Ascending aorta (tissue), 2 donors: ENCODE results near the gene RAB41. TPM values are rescaled to one million over a fixed set of nuclear protein-coding genes. Genes with fewer than 3 reads are reported as not detected.

Experiments
- DNase-seq, 2 donors: peaks; one replicate each; pipeline ENCODE4 v3.0.0-alpha.2; 2019; ENCODE audit warnings: low spot score in 2 of 2
- H3K27ac ChIP-seq, 2 donors: fragments of 200-600 bp; sonication (generic); one replicate each; pipeline ENCODE4 v1.5.1; 2016 to 2017; ENCODE audit warnings: mild to moderate bottlenecking in 1 of 2
- H3K27me3 ChIP-seq: fragments of 200-600 bp; sonication (generic); one replicate; pipeline ENCODE4 v1.5.1; 2017
- H3K36me3 ChIP-seq, 2 donors: fragments of 200-600 bp; sonication (generic); one replicate each; pipeline ENCODE4 v1.5.1; 2016
- H3K4me1 ChIP-seq, 2 donors: fragments of 200-600 bp; sonication (generic); one replicate each; pipeline ENCODE4 v1.5.1; 2016 to 2017; ENCODE audit warnings: mild to moderate bottlenecking in 1 of 2
- H3K4me3 ChIP-seq, 2 donors: fragments of 200-600 bp; sonication (generic); one replicate each; pipeline ENCODE4 v1.5.1; 2016 to 2017; ENCODE audit warnings: mild to moderate bottlenecking in 1 of 2
- H3K9me3 ChIP-seq, 2 donors: fragments of 200-600 bp; sonication (generic); one replicate each; pipeline ENCODE4 v1.5.1; 2016
- CTCF ChIP-seq, 3 experiments: fragments of 200-600 bp in 2 of 3; fragments of 450-650 bp in 1 of 3; sonication (generic) in 2 of 3; IDR thresholded peaks; one replicate each; pipeline ENCODE4 v1.5.1; 2016 to 2019; ENCODE audit warnings: antibody characterized with exemption in 3 of 3, mild to moderate bottlenecking in 1 of 3, moderate library complexity in 1 of 3
- intact Hi-C: fragments of 100-400 bp; cut with DNase I; formaldehyde crosslinking; loops from one replicate; pipeline ENCODE4 v1.15.1; 2023
- total RNA-seq: library from RNA; depleted of rRNA; stranded (reverse); fragments of >200 nt; gene quantifications from one replicate; pipeline ENCODE4 v1.1.0, GENCODE V29; 2016

Gene RAB41
- total RNA-seq, 1 donor from 2014 or later = not detected

DNA sequence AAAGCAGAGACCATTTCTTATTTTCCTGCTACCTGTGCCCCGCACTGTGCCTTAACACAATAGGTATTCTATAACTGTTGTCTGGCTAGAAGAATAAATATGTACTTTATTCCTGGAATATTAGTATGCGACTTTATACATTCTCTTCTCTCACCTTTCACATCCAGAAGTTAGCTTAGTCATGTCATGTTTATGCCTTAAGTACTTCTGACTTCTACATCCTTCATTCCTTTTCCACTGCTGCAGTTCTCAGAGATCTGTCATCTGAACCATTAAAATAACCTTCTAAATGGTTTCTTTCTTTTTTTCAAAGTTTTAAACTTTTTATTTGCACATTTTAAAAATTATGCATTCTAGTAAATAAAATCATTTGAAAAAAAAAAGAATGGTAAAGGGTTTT lies 42.4 kb downstream of the RAB41 start:
- H3K27me3 ChIP-seq = no peaks in the 10 kb centered on the region
- no peak overlapping the region for H3K4me3 ChIP-seq
- H3K4me1 ChIP-seq = no peaks in the 10 kb centered on the region
- H3K36me3 ChIP-seq = no peaks in the 10 kb centered on the region
- no peak for TF ChIP-seq CTCF (IDR thresholded peaks at IDR 0.05)
- DNase-seq = no peak
- no peaks in the 10 kb centered on the region for H3K9me3 ChIP-seq
- H3K27ac ChIP-seq = no peak overlapping the region
- intact Hi-C loops = no loop called here

DNA sequence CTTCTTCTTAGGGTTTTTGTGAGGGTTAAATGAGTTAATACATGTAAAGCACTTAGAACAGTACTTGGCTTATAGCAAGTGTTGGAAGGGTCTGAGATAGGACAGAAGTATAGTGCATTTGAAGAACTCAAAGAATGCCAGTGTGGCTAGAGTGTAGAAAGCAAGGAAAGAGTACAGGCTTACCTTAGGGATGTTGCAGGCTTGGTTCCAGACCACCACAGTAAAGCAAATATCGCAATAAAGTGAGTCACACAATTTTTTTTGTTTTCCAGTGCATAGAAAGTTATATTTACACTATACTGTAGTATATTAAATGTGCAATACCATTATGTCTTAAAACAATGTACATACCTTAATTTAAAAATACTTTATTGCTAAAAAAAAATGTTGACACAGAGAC lies 49.2 kb downstream of the RAB41 start:
- H3K27ac ChIP-seq = no peak overlapping the region
- H3K4me1 ChIP-seq = no peaks in the 10 kb centered on the region
- H3K4me3 ChIP-seq = no peak overlapping the region
- intact Hi-C loops = no loop called here
- no peak for DNase-seq
- H3K36me3 ChIP-seq = no peaks in the 10 kb centered on the region
- TF ChIP-seq CTCF (IDR thresholded peaks at IDR 0.05) = no peak
- no peaks in the 10 kb centered on the region for H3K27me3 ChIP-seq
- no peaks in the 10 kb centered on the region for H3K9me3 ChIP-seq

DNA sequence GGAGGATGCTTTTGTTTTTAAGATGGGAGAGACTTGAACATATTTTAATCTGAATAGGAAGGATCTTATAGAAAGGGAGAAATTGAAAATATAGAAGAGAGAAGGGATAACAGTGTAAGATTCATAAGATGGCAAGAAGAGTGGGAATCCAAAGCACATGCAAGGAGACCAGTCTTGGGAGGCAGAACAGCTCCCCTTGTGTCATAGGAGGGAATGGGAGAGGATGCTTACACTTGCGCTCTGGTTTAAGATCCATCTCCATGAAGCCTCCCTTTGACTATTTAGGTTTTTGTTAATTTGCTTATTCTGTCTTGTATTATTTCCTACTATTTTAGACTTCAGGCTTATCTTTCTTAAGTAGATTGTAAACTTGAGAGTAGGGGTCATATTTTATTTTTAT lies 50.6 kb downstream of the RAB41 start:
- no peak for DNase-seq
- Histone ChIP-seq H3K27ac (no peak overlapping the region), H3K9me3 (no peaks in the 10 kb centered on the region), H3K36me3 (no peaks in the 10 kb centered on the region), H3K4me1 (no peaks in the 10 kb centered on the region), H3K27me3 (no peaks in the 10 kb centered on the region), H3K4me3 (no peak overlapping the region)
- TF ChIP-seq CTCF (IDR thresholded peaks at IDR 0.05) = no peak
- intact Hi-C loops = no loop called here

Other genes starting within 250 kb of the RAB41 start
- not detected for gene AWAT2, start 232.2 kb upstream of the RAB41 start, total RNA-seq
- not detected for gene OTUD6A, start 219.7 kb upstream of the RAB41 start, total RNA-seq
- gene IGBP1, start 148.7 kb upstream of the RAB41 start, total RNA-seq = 20.1 TPM
- not detected for gene DGAT2L6, start 104.7 kb upstream of the RAB41 start, total RNA-seq
- not detected for gene AWAT1, start 47.5 kb upstream of the RAB41 start, total RNA-seq
- gene P2RY4, start 22.0 kb upstream of the RAB41 start, total RNA-seq = 1.3 TPM
- gene ARR3, start 13.8 kb upstream of the RAB41 start, total RNA-seq = not detected
- 17.8 TPM for gene PDZD11, start 7.8 kb downstream of the RAB41 start, total RNA-seq
- not detected for gene KIF4A, start 7.9 kb downstream of the RAB41 start, total RNA-seq
- gene GDPD2, start 141.1 kb downstream of the RAB41 start, total RNA-seq = not detected
- 6.5 TPM for gene DLG3, start 162.7 kb downstream of the RAB41 start, total RNA-seq